Nephron progenitor cell (in vitro differentiated cells): Measurements from ENCODE around the gene LRP1B.
"Not testable (repeated sequence)": the region's sequence is repeated elsewhere in the genome, so short reads cannot be mapped to it uniquely, and the experiment has no call there.

ENCODE experiments used
- DNase-seq: peaks from one replicate; pipeline ENCODE4 v3.0.0; 2021
- H3K27ac Mint-ChIP-seq: 2 replicates; pipeline ENCODE4 v1.8.0; 2021; ENCODE audit warnings: mild to moderate bottlenecking, moderate library complexity, mixed read lengths
- H3K27me3 Mint-ChIP-seq: 2 replicates; pipeline ENCODE4 v1.8.0; 2021; ENCODE audit warnings: mild to moderate bottlenecking, low read depth, mixed read lengths; ENCODE audit not compliant: poor library complexity
- H3K36me3 Mint-ChIP-seq: 2 replicates; pipeline ENCODE4 v1.8.0; 2021; ENCODE audit warnings: low read depth, mixed read lengths
- H3K4me1 Mint-ChIP-seq: 2 replicates; pipeline ENCODE4 v1.8.0; 2021; ENCODE audit warnings: mixed read lengths
- H3K4me3 Mint-ChIP-seq: 2 replicates; pipeline ENCODE4 v1.8.0; 2021; ENCODE audit warnings: mild to moderate bottlenecking, moderate library complexity, mixed read lengths
- H3K9me3 Mint-ChIP-seq: 2 replicates; pipeline ENCODE4 v1.8.0; 2021; ENCODE audit warnings: mild to moderate bottlenecking, moderate library complexity, mixed read lengths
- CTCF ChIP-seq: fragments of 200-600 bp; sonication (generic); IDR thresholded peaks from 2 replicates; pipeline ENCODE4 v1.5.0; 2021; ENCODE audit warnings: antibody characterized with exemption

The LRP1B gene

GRCh38 chr2:140308706-140309105, 1822.1 kb downstream of the LRP1B start:
- H3K9me3 Mint-ChIP-seq = peaks cover 3% of the 10 kb centered on the region

GRCh38 chr2:140307532-140307931, 1823.3 kb downstream of the LRP1B start:
- H3K9me3 Mint-ChIP-seq = peaks cover 3% of the 10 kb centered on the region
- no peak for TF ChIP-seq CTCF
- no peak overlapping the region for H3K27ac Mint-ChIP-seq
- no peaks in the 10 kb centered on the region for H3K27me3 Mint-ChIP-seq
- DNase-seq = no peak
- no peaks in the 10 kb centered on the region for H3K36me3 Mint-ChIP-seq
- no peaks in the 10 kb centered on the region for H3K4me1 Mint-ChIP-seq
- H3K4me3 Mint-ChIP-seq = no peak overlapping the region

More at GRCh38 chr2:140308706-140309105, 1822.1 kb downstream of the LRP1B start:
- H3K4me1 Mint-ChIP-seq = no peaks in the 10 kb centered on the region
- no peaks in the 10 kb centered on the region for H3K27me3 Mint-ChIP-seq
- no peak overlapping the region for H3K4me3 Mint-ChIP-seq
- DNase-seq = no peak
- no peak overlapping the region for H3K27ac Mint-ChIP-seq
- no peak for TF ChIP-seq CTCF
- H3K36me3 Mint-ChIP-seq = no peaks in the 10 kb centered on the region

DNA sequence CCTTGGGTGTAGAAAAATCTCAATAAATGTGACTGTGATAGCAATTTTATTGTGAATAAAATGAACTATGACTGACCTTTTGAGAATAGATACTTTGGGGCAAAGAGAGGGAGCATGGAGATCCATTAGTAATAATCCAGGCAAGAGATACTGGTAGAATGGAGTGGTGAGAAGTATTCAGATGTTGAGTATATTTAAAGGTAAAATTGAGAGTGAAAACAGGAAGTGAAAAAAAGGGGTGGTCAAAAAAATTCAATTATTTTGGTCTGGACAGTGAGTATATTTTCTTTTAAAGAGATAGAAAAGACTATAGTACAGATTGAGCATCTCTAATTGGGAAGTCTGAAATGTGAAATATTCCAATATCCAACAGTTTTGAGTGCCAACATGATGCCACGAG, 1835.0 kb downstream of the LRP1B start:
- no peak for DNase-seq
- no peak overlapping the region for H3K27ac Mint-ChIP-seq
- no peaks in the 10 kb centered on the region for H3K9me3 Mint-ChIP-seq
- peaks cover 3% of the 10 kb centered on the region for H3K27me3 Mint-ChIP-seq
- TF ChIP-seq CTCF = no peak
- H3K4me1 Mint-ChIP-seq = no peaks in the 10 kb centered on the region
- no peaks in the 10 kb centered on the region for H3K36me3 Mint-ChIP-seq
- no peak overlapping the region for H3K4me3 Mint-ChIP-seq

DNA sequence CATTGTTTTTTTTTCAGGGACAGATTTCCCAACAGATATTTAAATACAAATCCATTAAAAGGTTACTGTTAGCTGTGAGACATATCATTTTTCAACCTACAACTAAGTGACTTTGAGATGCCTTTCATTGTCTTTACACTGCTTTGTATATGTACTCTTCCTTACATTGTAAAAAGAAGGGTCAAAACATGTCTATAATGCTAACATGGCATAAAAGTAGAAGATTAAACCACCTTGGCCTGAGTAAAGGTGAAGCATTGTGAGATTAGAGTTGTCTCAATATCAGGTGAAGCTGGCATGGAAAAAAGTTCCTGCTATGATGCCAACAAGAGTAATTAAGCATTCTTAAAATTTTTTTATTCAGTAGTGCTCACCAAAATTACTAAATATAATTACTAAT, 1842.1 kb downstream of the LRP1B start:
- DNase-seq = no peak
- Mint-ChIP-seq H3K9me3 (no peaks in the 10 kb centered on the region), H3K27me3 (peaks cover 3% of the 10 kb centered on the region), H3K4me3 (no peak overlapping the region), H3K27ac (no peak overlapping the region), H3K36me3 (no peaks in the 10 kb centered on the region), H3K4me1 (no peaks in the 10 kb centered on the region)
- no peak for TF ChIP-seq CTCF

- DNase-seq = no peak
- Mint-ChIP-seq H3K4me3 (no peak overlapping the region), H3K36me3 (no peaks in the 10 kb centered on the region), H3K27ac (no peak overlapping the region), H3K9me3 (no peaks in the 10 kb centered on the region), H3K27me3 (peaks cover 3% of the 10 kb centered on the region), H3K4me1 (no peaks in the 10 kb centered on the region)
- no peak for TF ChIP-seq CTCF
These were observed 1842.6 kb downstream of the LRP1B start for GRCh38 chr2:140288213-140288612.

DNA sequence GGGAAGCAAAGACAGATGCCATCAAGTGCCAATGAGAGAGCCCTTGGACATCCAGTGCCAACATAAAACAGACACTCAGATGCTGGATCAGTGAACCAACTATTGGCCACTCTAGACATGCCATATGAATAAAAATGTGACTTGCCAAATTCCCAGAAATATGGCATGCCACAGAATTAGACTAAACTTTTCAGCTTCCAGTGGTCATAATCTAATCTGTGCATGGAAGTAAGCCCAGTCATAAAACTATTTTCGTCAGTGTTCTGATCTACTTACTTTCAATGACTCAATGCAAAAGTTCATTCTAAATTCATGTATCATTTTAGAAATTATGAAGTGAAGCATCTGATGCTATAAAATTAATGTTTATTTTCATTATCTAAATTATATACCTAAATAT, 1844.4 kb downstream of the LRP1B start:
- Mint-ChIP-seq H3K27me3 (no peaks in the 10 kb centered on the region), H3K4me1 (no peaks in the 10 kb centered on the region), H3K36me3 (no peaks in the 10 kb centered on the region), H3K9me3 (no peaks in the 10 kb centered on the region), H3K27ac (no peak overlapping the region), H3K4me3 (no peak overlapping the region)
- TF ChIP-seq CTCF = no peak
- no peak for DNase-seq

DNA sequence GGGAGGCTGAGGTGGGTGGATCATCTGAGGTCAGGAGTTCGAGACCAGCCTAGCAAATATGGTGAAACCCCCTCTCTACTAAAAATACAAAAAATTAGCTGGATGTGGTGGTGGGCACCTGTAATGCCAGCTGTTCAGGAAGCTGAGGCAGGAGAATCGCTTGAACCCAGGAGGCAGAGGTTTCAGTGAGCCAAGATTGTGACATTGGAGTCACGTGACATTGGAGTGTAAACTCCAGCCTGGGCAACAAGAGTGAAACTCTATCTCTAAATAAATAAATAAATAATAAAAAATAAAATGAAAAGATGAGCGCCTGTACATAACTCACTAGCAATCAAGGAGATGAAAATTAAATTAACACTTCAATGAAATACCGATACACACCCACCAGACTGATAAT, 1853.5 kb downstream of the LRP1B start:
- H3K4me1 Mint-ChIP-seq, H3K36me3 Mint-ChIP-seq, H3K4me3 Mint-ChIP-seq, H3K27ac Mint-ChIP-seq, DNase-seq, H3K9me3 Mint-ChIP-seq: not testable (repeated sequence)
- peaks cover 10% of the 10 kb centered on the region for H3K27me3 Mint-ChIP-seq
